Measurements from ENCODE around the gene FBXL17. TPM values are rescaled to one million over a fixed set of nuclear protein-coding genes. Genes with fewer than 3 reads are reported as not detected.

Gene FBXL17
- polyA plus RNA-seq, 1 of the 3 experiments (the other 2 are of a cell fraction): 4.4 TPM

DNA sequence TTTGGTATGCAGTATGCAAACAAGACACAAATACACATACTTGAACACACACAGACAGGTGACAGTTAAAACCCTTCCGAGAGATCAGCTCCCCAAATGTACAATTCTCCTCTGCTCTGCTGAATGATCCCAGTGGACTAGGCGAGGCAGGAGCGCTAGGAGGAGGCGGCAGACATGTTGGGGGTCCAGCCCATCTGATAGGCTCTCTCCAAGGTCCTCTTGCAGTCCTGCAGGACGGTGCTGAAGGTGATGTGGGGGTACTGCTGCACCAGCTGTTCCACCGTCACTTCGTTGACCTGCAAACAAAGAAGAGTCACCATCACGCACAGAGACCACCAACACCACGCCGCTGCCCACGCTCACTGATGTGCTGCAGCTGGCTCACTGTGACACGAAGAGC lies 520.3 kb downstream of the FBXL17 start:
- no peaks in the 10 kb centered on the region for H3K4me1 ChIP-seq (ENCODE audit: control insufficient read depth in 1 of 2, insufficient read depth in 2 of 2, low read depth in 1 of 2, low read length in 1 of 2)
- peaks cover 0 to 3% of the 10 kb centered on the region in 2 experiments for H3K36me3 ChIP-seq (replicated peaks in 1 of 2; ENCODE audit: control insufficient read depth in 1 of 2, insufficient read depth in 2 of 2, low read length in 1 of 2)
- CTCF ChIA-PET: interaction anchor here (0.8 kb wide), 1 partner anchor 8 kb away, joined by 3 read pairs; no protein-coding TSS in a partner anchor
- no peak overlapping the region for H3K9ac ChIP-seq
- WGBS (ENCODE audit: low lambda C conversion rate): 98% methylated on average over 6 of the region's 12 CpGs
- no peaks in the 10 kb centered on the region for H3K9me3 ChIP-seq
- no peaks in the 10 kb centered on the region for H3F3A ChIP-seq (replicated peaks; ENCODE audit: insufficient read depth)
- H3K79me2 ChIP-seq (ENCODE audit: insufficient read depth): no peaks in the 10 kb centered on the region
- no peak for DNase-seq
- no peak overlapping the region for H3K4me3 ChIP-seq (ENCODE audit: low read depth in 2 of 2, low read length in 1 of 2)
- no peak overlapping the region for H3K27ac ChIP-seq (ENCODE audit: low read depth in 2 of 2, low read length in 1 of 2)
- no peaks in the 10 kb centered on the region for H4K20me1 ChIP-seq (ENCODE audit: insufficient read depth)
- no peak overlapping the region for H3K4me2 ChIP-seq
- POLR2A ChIA-PET: no interaction called here
- no peaks in the 10 kb centered on the region for H3K9me2 ChIP-seq
- no peak overlapping the region for H2AFZ ChIP-seq (ENCODE audit: low read depth)
- no peaks in the 10 kb centered on the region for H3K27me3 ChIP-seq (ENCODE audit: insufficient read depth)
- TF ChIP-seq RCOR1 (IDR thresholded peaks at IDR 0.05; ENCODE audit: low read length): no peak
- TF ChIP-seq FOXJ3 (CRISPR knock-in tag; IDR thresholded peaks at IDR 0.05): no peak
- no peak for TF ChIP-seq TCF12 (IDR thresholded peaks at IDR 0.05)
- TF ChIP-seq, protein P1, sequence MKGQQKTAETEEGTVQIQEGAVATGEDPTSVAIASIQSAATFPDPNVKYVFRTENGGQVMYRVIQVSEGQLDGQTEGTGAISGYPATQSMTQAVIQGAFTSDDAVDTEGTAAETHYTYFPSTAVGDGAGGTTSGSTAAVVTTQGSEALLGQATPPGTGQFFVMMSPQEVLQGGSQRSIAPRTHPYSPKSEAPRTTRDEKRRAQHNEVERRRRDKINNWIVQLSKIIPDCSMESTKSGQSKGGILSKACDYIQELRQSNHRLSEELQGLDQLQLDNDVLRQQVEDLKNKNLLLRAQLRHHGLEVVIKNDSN (IDR thresholded peaks at IDR 0.05; ENCODE audit: borderline replicate concordance, low read depth): no peak
- TF ChIP-seq, protein P2, sequence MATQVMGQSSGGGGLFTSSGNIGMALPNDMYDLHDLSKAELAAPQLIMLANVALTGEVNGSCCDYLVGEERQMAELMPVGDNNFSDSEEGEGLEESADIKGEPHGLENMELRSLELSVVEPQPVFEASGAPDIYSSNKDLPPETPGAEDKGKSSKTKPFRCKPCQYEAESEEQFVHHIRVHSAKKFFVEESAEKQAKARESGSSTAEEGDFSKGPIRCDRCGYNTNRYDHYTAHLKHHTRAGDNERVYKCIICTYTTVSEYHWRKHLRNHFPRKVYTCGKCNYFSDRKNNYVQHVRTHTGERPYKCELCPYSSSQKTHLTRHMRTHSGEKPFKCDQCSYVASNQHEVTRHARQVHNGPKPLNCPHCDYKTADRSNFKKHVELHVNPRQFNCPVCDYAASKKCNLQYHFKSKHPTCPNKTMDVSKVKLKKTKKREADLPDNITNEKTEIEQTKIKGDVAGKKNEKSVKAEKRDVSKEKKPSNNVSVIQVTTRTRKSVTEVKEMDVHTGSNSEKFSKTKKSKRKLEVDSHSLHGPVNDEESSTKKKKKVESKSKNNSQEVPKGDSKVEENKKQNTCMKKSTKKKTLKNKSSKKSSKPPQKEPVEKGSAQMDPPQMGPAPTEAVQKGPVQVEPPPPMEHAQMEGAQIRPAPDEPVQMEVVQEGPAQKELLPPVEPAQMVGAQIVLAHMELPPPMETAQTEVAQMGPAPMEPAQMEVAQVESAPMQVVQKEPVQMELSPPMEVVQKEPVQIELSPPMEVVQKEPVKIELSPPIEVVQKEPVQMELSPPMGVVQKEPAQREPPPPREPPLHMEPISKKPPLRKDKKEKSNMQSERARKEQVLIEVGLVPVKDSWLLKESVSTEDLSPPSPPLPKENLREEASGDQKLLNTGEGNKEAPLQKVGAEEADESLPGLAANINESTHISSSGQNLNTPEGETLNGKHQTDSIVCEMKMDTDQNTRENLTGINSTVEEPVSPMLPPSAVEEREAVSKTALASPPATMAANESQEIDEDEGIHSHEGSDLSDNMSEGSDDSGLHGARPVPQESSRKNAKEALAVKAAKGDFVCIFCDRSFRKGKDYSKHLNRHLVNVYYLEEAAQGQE (IDR thresholded peaks at IDR 0.05; ENCODE audit: low read depth, low read length): 0 out of 2 replicates have a peak, but pooled peaks have one; percentile 19
- TF ChIP-seq EZH2phosphoT487 (IDR thresholded peaks at IDR 0.05; ENCODE audit: borderline replicate concordance, low read depth): no peak

DNA sequence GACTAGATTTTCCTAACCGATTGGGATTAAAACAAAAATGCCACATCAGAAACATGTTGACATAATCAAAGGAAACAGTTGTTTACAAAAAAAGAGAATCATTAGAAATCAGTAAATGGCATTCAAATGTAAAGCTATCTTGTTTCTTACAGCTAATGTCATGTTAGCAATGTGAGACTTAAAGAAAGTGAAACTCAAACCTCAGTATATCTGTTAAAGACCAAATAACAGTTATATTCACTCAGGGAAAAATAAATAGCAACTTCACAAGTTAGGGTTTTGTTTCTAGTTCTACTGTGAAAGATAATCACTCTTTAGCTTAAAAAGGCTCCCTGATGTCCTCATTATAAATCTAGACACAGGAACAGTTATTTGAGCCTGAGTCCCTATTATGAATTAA lies 521.9 kb downstream of the FBXL17 start:
- H3K9me2 ChIP-seq: no peaks in the 10 kb centered on the region
- 63% methylated on average over 1 of the region's 1 CpG for WGBS (ENCODE audit: low lambda C conversion rate)
- H3K36me3 ChIP-seq (replicated peaks in 1 of 2; ENCODE audit: control insufficient read depth in 1 of 2, insufficient read depth in 2 of 2, low read length in 1 of 2): peaks cover 0 to 3% of the 10 kb centered on the region in 2 experiments
- H3K9ac ChIP-seq: no peak overlapping the region
- H3K27me3 ChIP-seq (ENCODE audit: insufficient read depth): no peaks in the 10 kb centered on the region
- H2AFZ ChIP-seq (ENCODE audit: low read depth): no peak overlapping the region
- no peaks in the 10 kb centered on the region for H3K9me3 ChIP-seq
- H3K79me2 ChIP-seq (ENCODE audit: insufficient read depth): no peaks in the 10 kb centered on the region
- H3K4me3 ChIP-seq (ENCODE audit: low read depth in 2 of 2, low read length in 1 of 2): no peak overlapping the region
- no peak for DNase-seq
- ChIA-PET POLR2A (no interaction called here), CTCF (interaction anchor here (0.9 to 1.2 kb wide), 2 partner anchors 10 to 26 kb away, joined by 3 read pairs; no protein-coding TSS in a partner anchor)
- no peak overlapping the region for H3K4me2 ChIP-seq
- H3K27ac ChIP-seq (ENCODE audit: low read depth in 2 of 2, low read length in 1 of 2): no peak overlapping the region
- no peaks in the 10 kb centered on the region for H3K4me1 ChIP-seq (ENCODE audit: control insufficient read depth in 1 of 2, insufficient read depth in 2 of 2, low read depth in 1 of 2, low read length in 1 of 2)
- H4K20me1 ChIP-seq (ENCODE audit: insufficient read depth): no peaks in the 10 kb centered on the region
- H3F3A ChIP-seq (replicated peaks; ENCODE audit: insufficient read depth): no peaks in the 10 kb centered on the region
- TF ChIP-seq, protein P3, sequence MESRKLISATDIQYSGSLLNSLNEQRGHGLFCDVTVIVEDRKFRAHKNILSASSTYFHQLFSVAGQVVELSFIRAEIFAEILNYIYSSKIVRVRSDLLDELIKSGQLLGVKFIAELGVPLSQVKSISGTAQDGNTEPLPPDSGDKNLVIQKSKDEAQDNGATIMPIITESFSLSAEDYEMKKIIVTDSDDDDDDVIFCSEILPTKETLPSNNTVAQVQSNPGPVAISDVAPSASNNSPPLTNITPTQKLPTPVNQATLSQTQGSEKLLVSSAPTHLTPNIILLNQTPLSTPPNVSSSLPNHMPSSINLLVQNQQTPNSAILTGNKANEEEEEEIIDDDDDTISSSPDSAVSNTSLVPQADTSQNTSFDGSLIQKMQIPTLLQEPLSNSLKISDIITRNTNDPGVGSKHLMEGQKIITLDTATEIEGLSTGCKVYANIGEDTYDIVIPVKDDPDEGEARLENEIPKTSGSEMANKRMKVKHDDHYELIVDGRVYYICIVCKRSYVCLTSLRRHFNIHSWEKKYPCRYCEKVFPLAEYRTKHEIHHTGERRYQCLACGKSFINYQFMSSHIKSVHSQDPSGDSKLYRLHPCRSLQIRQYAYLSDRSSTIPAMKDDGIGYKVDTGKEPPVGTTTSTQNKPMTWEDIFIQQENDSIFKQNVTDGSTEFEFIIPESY (IDR thresholded peaks at IDR 0.05; ENCODE audit: borderline replicate concordance, low read depth): no peak
- TF ChIP-seq, protein P2 (IDR thresholded peaks at IDR 0.05; ENCODE audit: low read depth, low read length): no peak
- no peak for TF ChIP-seq RCOR1 (IDR thresholded peaks at IDR 0.05; ENCODE audit: low read length)
- TF ChIP-seq RAD21 (IDR thresholded peaks at IDR 0.05; ENCODE audit: low read length): no peak
- TF ChIP-seq GABPA (IDR thresholded peaks at IDR 0.05; ENCODE audit: low read depth): no peak
- TF ChIP-seq, protein P4, sequence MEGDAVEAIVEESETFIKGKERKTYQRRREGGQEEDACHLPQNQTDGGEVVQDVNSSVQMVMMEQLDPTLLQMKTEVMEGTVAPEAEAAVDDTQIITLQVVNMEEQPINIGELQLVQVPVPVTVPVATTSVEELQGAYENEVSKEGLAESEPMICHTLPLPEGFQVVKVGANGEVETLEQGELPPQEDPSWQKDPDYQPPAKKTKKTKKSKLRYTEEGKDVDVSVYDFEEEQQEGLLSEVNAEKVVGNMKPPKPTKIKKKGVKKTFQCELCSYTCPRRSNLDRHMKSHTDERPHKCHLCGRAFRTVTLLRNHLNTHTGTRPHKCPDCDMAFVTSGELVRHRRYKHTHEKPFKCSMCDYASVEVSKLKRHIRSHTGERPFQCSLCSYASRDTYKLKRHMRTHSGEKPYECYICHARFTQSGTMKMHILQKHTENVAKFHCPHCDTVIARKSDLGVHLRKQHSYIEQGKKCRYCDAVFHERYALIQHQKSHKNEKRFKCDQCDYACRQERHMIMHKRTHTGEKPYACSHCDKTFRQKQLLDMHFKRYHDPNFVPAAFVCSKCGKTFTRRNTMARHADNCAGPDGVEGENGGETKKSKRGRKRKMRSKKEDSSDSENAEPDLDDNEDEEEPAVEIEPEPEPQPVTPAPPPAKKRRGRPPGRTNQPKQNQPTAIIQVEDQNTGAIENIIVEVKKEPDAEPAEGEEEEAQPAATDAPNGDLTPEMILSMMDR (IDR thresholded peaks at IDR 0.05): no peak
- TF ChIP-seq JUND (IDR thresholded peaks at IDR 0.05): no peak
- TF ChIP-seq, protein P5, sequence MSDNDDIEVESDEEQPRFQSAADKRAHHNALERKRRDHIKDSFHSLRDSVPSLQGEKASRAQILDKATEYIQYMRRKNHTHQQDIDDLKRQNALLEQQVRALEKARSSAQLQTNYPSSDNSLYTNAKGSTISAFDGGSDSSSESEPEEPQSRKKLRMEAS (IDR thresholded peaks at IDR 0.05; ENCODE audit: low read depth): no peak
- TF ChIP-seq YY1 (IDR thresholded peaks at IDR 0.05; ENCODE audit: low read depth): no peak

Measured in SK-N-SH (cell line).